GM19324 (cell line): ENCODE measurements around the gene HOOK1.
"Not testable (repeated sequence)": the region's sequence is repeated elsewhere in the genome, so short reads cannot be mapped to it uniquely, and the experiment has no call there.

Experiments
- ATAC-seq: cut with Tn5 transposase; IDR thresholded peaks from one replicate; pipeline ENCODE4 v1.9.1; 2021; ENCODE audit warnings: mild to moderate bottlenecking, moderate library complexity; ENCODE audit not compliant: unreplicated experiment, low FRiP score

The HOOK1 gene

GRCh38 chr1:59880735-59881134 lies 66.0 kb downstream of the HOOK1 start:
- no peak for ATAC-seq

DNA sequence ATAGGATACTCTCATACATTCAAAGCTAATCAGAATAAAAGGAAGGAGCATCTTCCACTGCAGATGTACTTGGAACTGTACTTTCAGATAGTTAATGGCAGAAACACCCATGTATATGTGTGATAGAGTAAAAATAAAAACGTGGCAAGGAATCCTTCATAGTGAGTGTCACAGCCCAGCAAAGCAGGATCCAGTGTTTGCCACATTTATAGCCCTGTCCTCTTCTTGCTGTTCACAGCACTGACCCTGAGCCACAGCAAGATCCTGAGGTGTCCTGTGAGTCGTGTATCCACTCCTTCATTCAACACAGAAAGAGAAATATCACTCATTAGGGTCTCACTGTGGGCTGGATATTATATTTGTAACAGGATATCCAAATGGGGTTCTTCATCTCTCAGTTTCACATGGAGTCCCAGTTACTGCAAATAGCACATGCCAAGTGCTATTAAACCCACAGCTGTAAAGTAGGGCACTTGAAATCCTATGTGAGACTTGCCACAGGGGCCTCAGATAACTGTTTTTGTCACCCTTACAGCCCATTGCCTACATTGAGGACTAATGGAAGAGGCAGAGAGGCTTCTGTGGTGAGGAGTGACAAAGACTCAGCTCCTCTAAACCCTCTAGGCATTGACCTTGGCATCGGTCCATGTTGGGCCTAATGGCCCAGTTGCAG lies 70.5 kb downstream of the HOOK1 start:
- no peak for ATAC-seq

DNA sequence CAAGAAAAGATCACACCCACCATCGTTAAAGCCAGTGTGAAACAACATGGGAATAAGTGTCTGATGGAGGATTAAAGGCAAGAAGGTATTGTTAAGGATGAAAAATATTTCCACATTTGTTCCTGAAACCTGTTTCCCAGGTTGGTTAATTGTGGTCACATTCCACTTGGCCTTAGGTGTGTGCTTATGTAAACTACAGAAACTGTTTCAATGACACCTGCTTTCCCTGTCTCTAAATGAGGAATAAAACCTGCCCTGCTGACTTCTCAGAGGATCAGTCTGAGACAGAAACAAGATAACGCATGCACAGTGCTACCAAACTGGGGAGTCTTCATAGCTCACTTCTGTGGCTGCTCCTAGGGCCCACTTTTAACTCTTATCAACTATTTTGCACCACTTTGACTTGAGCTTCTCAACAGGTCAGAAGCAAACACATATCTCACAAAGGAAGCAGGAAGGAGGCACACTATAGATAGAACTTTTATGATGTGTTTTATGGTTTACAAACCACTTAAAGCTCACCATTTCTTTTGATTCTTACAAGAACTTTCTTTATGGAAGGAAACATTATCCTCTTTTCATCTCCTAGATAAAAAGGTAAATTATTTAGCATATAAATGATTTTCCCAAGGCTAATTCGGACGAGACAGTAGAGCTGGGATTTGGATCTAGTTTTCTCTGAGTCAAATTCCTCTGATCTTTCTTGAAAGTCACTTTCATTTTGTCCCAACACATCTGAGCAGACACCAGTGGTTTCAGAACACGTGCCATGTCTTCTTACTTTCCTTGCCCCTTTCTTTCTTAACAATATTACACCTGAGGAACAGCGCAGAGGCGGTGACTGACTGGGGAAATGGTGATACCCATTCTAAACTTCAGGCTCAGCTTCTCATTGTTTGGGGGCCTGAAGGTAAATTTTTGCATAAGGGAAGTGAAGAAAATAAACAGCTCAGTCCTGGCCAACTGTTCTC lies 78.4 kb downstream of the HOOK1 start:
- ATAC-seq: no peak

DNA sequence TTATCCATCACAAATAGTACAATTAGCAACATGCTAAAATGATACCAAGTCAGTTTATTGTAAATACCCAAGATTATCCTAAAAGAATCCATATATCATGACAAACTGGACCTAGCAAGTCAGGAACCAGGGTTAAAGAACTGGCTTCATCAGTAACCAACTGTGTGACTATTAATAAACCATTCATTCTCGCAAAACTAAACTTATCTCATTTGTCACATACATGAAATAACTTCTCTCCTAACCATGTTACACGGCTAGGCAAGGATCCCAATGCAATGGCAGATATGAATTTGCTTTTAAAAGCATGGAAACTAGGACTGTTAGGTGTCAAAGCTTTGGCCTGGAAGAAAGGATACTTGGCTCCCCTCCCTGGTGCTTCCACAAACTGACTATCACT lies 82.4 kb downstream of the HOOK1 start:
- ATAC-seq: no peak

DNA sequence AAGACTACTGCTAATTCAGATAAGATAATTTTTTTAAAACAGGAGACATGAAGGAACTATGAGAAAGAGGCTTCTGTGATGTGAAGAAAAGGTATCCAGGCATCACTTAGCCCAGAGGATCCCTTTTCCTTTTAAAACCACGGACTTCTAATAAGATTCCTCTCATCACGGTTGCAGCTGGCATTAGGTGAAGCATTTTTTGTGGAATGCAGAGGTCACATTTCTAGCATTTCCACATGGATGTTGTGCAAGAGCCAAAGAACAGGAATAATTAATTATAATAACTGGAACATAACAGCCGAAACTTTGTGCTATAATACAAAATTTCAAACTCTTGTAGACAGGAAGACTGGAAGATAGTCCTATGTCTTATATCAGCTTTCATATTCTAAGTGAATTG lies 84.2 kb downstream of the HOOK1 start:
- no peak for ATAC-seq

- no peak for ATAC-seq
Measured at GRCh38 chr1:59900640-59901039, 85.9 kb downstream of the HOOK1 start.

DNA sequence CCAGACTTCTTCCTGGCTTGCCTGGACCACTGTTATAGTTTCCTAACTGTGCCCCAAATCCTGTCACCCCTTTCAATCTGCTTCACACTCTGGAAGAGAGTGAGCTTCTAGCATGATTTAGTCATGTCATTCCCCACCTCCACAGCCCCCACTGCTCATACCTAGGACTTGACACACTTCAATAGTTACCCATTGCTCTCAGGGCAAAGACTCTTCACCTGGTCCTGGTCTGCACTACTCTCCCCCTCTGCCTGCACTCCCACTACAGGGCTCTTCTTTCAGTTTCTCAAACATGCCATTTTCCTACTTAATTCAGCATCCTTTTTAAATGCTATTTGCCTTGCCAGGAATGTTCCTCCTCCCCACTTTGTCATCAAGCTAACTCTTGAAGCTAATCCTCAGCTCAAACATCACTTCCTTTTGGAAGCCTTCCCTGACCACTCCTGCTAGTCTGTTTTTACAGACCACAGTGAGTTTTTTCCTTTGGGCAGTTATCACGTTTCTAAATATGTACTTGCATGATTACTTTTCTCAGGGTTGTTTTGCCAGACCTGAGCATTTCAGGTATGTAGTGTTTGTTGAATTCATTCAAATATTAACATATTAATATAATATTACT lies 87.1 kb downstream of the HOOK1 start:
- no peak for ATAC-seq

DNA sequence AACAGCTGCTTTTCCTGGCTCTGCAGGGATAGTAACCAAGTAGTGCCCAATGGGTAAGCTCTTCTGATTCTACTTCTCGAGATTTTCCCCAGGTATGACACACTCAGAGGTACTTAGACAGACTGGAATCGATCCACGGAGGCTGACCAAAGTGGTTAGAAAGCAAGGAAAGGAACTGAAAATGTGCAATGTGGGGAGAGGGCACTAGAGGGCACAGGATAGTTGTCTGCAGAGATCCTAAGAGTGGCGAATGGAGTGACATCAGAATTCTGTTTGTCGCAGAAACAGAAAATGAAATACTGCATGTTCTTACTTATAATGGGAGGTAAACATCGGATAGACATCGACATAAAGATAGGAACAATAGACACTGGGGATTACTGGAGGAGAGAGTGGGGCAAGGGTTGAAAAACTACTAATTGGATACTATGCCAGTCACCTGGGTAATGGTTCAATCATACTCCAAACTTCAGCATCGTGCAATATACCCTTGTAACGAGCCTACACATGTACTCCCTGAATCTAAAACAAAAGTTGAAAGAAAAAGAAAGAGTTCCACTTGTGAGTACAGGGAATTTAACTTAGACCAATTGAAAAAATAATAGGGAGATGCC lies 88.5 kb downstream of the HOOK1 start:
- peak; percentile 66 for ATAC-seq

GRCh38 chr1:59906931-59907330 lies 92.2 kb downstream of the HOOK1 start:
- ATAC-seq: no peak

DNA sequence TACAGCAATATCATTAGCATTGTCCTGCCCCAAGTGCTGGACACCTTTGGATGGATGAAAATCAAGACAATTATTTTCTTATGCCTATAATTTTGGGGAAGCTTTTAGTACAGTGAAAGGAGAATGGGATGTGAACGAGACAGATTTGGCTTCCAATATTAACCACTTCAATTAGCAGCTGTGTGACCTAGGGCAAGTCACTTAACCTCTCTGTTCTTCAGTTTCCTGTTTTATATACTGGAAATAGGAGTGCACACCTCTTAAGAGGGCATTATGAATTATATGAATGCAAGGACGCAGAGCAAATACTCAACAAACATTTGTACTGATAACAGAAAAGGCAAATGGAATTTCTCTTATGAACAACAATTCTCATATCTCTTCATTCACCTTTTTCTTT lies 93.3 kb downstream of the HOOK1 start:
- ATAC-seq: no peak

DNA sequence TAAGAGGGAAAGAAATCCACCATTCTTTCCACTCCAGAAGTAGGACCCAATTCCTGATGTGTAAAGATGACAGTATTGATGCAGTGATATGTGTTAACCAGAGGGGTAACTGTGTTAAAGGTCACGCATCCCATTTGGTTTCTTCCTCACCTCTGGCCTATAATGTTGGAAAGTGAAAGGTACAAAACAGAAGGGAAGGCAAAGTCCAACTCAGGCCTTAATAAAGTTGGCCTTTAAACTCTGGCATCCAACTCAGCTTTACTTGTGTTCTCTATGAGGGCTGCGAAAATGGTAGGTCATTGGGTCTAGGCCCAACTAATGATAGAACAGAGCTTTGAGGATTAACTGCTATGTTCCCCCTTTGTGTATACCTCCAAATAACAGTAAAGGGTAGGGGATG lies 93.9 kb downstream of the HOOK1 start:
- no peak for ATAC-seq

- not testable (repeated sequence) for ATAC-seq
Measured at GRCh38 chr1:59914791-59915286, 100.1 kb downstream of the HOOK1 start.

- no peak for ATAC-seq
Measured at GRCh38 chr1:59915516-59915915, 100.8 kb downstream of the HOOK1 start.

DNA sequence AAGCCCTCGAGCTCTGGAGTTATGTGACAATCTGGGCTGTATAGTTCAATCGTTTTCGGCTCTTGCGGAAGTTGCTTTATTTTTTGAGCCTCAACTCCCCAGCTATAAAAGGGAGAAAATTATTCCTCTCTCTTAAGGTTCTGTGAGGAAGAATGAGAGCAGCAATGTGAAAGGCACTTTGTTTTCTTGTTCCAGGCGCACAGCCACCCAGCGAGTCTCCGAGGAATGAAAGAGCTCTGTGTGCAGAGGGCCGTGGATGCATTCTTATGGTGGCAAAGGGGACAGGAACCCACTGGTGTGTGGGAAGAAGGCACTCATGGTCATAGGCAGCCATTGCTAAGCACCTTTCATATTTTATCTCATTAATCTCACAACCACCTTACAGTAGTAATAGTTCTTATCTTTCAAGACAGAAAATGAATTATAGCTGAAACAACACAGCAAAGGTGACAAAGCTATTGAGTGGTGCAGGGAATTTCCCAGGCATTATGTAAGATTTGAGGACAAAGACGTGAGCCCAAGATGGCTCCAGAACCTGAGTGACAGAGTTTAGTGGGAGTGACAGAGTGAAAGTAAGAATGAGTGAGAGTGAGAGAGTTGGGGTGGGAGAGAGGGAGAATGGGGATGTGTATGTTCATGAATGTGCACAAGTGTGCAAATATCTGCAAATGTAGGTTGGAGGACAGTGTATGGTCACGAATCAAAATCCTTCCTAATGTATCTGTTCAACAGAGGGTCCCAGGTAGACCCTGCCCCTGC lies 102.5 kb downstream of the HOOK1 start:
- ATAC-seq: no peak

DNA sequence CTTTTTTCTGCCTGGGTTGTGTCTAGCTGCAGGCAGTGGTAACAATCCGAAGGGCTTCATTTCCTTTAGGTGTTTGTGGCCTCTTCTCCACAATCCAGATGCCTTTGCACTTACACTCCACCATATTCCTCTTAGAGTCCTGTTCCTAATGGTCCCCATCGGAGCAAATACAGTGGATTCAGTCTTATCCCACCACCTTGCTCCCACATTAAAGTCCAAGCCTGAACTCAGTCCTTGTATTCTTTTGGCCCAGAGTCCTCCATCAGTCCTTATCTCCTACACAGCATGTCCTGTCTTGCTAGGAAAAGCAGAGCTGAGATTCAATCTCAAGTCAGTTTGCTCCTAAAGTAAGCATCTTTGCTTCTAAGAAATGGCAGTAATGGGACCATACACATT lies 103.0 kb downstream of the HOOK1 start:
- no peak for ATAC-seq

DNA sequence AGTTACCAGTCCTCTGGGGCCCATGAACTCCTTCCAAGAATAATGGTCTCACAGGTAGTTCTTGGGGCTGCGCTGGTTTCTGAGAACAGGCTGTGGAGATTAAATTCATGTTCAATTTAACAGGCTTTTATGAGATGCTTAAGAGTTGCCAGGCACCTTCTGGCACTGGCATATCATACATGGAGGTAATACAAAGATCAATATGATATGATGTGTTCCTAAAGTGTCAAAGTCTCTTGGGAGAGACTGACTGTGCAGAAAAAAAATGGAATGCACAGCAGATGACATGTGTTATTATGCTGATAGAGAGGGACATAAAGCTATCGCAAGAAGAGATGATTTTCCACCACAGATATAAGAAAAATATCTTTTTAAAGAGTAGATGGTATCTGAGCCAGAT lies 105.0 kb downstream of the HOOK1 start:
- no peak for ATAC-seq

GRCh38 chr1:59921258-59921899 lies 106.6 kb downstream of the HOOK1 start:
- ATAC-seq: not testable (repeated sequence)

GRCh38 chr1:59924653-59925052 lies 109.9 kb downstream of the HOOK1 start:
- ATAC-seq: no peak
